IMR-90 (cell line): ENCODE measurements around the gene ACP4.

Experiments used
- CEBPB ChIP-seq: IDR thresholded peaks from 2 replicates; pipeline ENCODE4 v1.6.1; 2012; ENCODE audit warnings: low read depth, low read length, improper control_type of control experiment
- MXI1 ChIP-seq: IDR thresholded peaks from 2 replicates; pipeline ENCODE4 v1.6.1; 2012; ENCODE audit warnings: low read depth, mild to moderate bottlenecking, low read length, moderate library complexity, borderline replicate concordance
- RCOR1 ChIP-seq: IDR thresholded peaks from 2 replicates; pipeline ENCODE4 v1.6.1; 2012; ENCODE audit warnings: mild to moderate bottlenecking, low read length, improper control_type of control experiment; ENCODE audit not compliant: insufficient replicate concordance
- RFX5 ChIP-seq: IDR thresholded peaks from 2 replicates; pipeline ENCODE4 v1.8.0; 2012; ENCODE audit warnings: low read depth, mild to moderate bottlenecking, low read length, moderate library complexity
- TF ChIP-seq, protein P1 (sequence below): conservative IDR thresholded peaks from 2 replicates; pipeline ENCODE4 v1.5.1; 2012; ENCODE audit warnings: mild to moderate bottlenecking, low read depth, low read length, improper control_type of control experiment
- TF ChIP-seq, protein P2 (sequence below): fragments of 150-350 bp; IDR thresholded peaks from 2 replicates; pipeline ENCODE4 v1.6.1; 2017; ENCODE audit warnings: mild to moderate bottlenecking, antibody characterized with exemption, low read length, low read depth

DNA sequence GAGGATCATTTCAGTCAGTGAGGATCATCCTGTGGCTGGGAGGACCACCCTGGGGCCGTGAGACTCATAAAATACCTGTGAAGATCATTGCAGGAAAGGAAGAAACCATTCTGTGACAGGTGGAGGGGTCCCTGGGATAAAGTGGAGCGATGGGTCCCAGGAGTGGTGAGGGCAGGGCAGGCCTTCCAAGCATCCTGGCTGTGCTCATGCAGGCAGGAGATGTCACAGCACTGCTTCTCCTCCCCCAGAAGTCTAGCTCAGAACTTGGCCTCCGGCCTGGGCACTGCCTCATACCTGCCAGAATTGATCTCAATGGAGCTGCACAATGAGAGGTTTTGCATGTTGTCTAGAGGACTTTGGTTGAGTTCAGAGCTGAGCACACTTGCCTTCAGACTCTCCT lies 22.3 kb downstream of the ACP4 start:
- TF ChIP-seq, protein P1, sequence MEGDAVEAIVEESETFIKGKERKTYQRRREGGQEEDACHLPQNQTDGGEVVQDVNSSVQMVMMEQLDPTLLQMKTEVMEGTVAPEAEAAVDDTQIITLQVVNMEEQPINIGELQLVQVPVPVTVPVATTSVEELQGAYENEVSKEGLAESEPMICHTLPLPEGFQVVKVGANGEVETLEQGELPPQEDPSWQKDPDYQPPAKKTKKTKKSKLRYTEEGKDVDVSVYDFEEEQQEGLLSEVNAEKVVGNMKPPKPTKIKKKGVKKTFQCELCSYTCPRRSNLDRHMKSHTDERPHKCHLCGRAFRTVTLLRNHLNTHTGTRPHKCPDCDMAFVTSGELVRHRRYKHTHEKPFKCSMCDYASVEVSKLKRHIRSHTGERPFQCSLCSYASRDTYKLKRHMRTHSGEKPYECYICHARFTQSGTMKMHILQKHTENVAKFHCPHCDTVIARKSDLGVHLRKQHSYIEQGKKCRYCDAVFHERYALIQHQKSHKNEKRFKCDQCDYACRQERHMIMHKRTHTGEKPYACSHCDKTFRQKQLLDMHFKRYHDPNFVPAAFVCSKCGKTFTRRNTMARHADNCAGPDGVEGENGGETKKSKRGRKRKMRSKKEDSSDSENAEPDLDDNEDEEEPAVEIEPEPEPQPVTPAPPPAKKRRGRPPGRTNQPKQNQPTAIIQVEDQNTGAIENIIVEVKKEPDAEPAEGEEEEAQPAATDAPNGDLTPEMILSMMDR: no peak
- TF ChIP-seq, protein P2, sequence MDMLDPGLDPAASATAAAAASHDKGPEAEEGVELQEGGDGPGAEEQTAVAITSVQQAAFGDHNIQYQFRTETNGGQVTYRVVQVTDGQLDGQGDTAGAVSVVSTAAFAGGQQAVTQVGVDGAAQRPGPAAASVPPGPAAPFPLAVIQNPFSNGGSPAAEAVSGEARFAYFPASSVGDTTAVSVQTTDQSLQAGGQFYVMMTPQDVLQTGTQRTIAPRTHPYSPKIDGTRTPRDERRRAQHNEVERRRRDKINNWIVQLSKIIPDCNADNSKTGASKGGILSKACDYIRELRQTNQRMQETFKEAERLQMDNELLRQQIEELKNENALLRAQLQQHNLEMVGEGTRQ: no peak
- TF ChIP-seq CEBPB (no peak), RCOR1 (no peak), RFX5 (no peak), MXI1 (no peak)
